ENCODE measurements around the gene UTS2. TPM values are rescaled to one million over a fixed set of nuclear protein-coding genes. Genes with fewer than 3 reads are reported as not detected.

UTS2 gene
- total and polyA plus RNA-seq, 2 of the 8 experiments (the other 6 are each of a cell fraction or from before 2014, with no cell fraction given): not detected

- 91% methylated on average over 9 of the region's 9 CpGs; no CpG with 5 or more reads in 1 of the 2 experiments for WGBS, 2 experiments (ENCODE audit: extremely low coverage in 1 of 2, insufficient coverage in 1 of 2, insufficient read length in 1 of 2, insufficient replicate concordance in 2 of 2, low coverage in 1 of 2, low lambda C conversion rate in 2 of 2, missing lambda C conversion rate in 1 of 2)
- Histone ChIP-seq H3K36me3 (ENCODE audit: control insufficient read depth in 2 of 4, insufficient read depth in 4 of 4, low read length in 3 of 4) (no peaks in the 10 kb centered on the region), H3K4me1 (replicated peaks in 1 of 4; ENCODE audit: control insufficient read depth in 3 of 4, insufficient read depth in 4 of 4, low read length in 3 of 4) (peaks cover 0 to 3% (median 0%) of the 10 kb centered on the region in 4 experiments; a peak in 2 of 7 replicates), H3K23me2 (ENCODE audit: low read depth, low read length) (peaks cover 6% of the 10 kb centered on the region; the same call in 1 of the 2 replicates), H3K27ac (ENCODE audit: low read depth, low read length) (no peak overlapping the region), H2BK120ac (replicated peaks; ENCODE audit: low read depth, low read length) (no peak overlapping the region), H4K5ac (ENCODE audit: insufficient read length, low read depth, low read length) (no peak overlapping the region), H3K4ac (replicated peaks; ENCODE audit: insufficient read length, low read depth, low read length) (no peak overlapping the region), H3K56ac (replicated peaks; ENCODE audit: insufficient read length, low read depth, low read length) (no peak overlapping the region), H4K8ac (ENCODE audit: extremely low read depth, insufficient read depth, low read length) (no peak overlapping the region), H3K9ac (replicated peaks in 1 of 4; ENCODE audit: extremely low read depth in 1 of 4, low read depth in 3 of 4, low read length in 3 of 4) (no peak overlapping the region), H3K79me2 (ENCODE audit: control insufficient read depth in 1 of 2, insufficient read depth in 2 of 2, low read length in 2 of 2) (no peaks in the 10 kb centered on the region), H3K9me3 (ENCODE audit: insufficient read depth in 2 of 2, low read depth in 1 of 2, low read length in 1 of 2) (peaks cover 0 to 3% of the 10 kb centered on the region in 2 experiments; a peak in 1 of 4 replicates), H4K91ac (replicated peaks; ENCODE audit: insufficient read length, low read length) (no peak overlapping the region), H2BK5ac (ENCODE audit: low read depth, low read length) (no peak overlapping the region), H3K79me1 (ENCODE audit: low read depth, low read length) (no peaks in the 10 kb centered on the region), H2BK20ac (ENCODE audit: low read length) (no peak overlapping the region), H2AFZ (ENCODE audit: low read length) (no peak overlapping the region), H3K18ac (ENCODE audit: extremely low read depth, low read length) (no peak overlapping the region), H3K14ac (ENCODE audit: insufficient read length) (no peak overlapping the region), H3K4me3 (ENCODE audit: extremely low read depth in 1 of 4, insufficient read depth in 2 of 4, low read depth in 3 of 4, low read length in 4 of 4) (no peak overlapping the region), H3K23ac (ENCODE audit: insufficient read length) (no peak overlapping the region), H2BK12ac (ENCODE audit: low read depth, low read length) (no peak overlapping the region), H3K27me3 (replicated peaks in 1 of 4; ENCODE audit: control insufficient read depth in 3 of 4, extremely low read depth in 1 of 4, insufficient read depth in 3 of 4, low read length in 3 of 4) (no peaks in the 10 kb centered on the region), H2AK5ac (ENCODE audit: low read depth, low read length) (no peak overlapping the region), H3K4me2 (ENCODE audit: insufficient read depth in 1 of 2, low read depth in 2 of 2, low read length in 2 of 2) (no peak overlapping the region), H2BK15ac (ENCODE audit: low read length) (no peak overlapping the region), H4K20me1 (replicated peaks in 1 of 2; ENCODE audit: control insufficient read depth in 1 of 2, insufficient read depth in 2 of 2, low read length in 2 of 2) (peaks cover 0 to 3% of the 10 kb centered on the region in 2 experiments)
- no peak for DNase-seq (ENCODE audit: low read depth in 1 of 2, low spot score in 2 of 2)
- FAIRE-seq: no peak
- TF ChIP-seq YY1 (IDR thresholded peaks at IDR 0.05; ENCODE audit: low read depth, low read length) (no peak), JUND (IDR thresholded peaks at IDR 0.05; ENCODE audit: low read length) (no peak), POU5F1 (IDR thresholded peaks at IDR 0.05; ENCODE audit: low read depth, low read length) (peak; percentile 76), BCL11A (IDR thresholded peaks at IDR 0.05; ENCODE audit: low read depth in 2 of 2, low read length in 2 of 2) (no peak), MAX (IDR thresholded peaks at IDR 0.05) (no peak), RNF2 (IDR thresholded peaks at IDR 0.05; ENCODE audit: borderline replicate concordance, low read depth, low read length, missing control alignments, poor library complexity, severe bottlenecking) (no peak)
- ChIA-PET POLR2A (ENCODE audit: partially characterized antibody) (no interaction called here), CTCF (ENCODE audit: partially characterized antibody) (no interaction called here)
Measured at GRCh38 chr1:7888248-7889081, 35.6 kb upstream of the UTS2 start.
